ENCODE measurements around the gene TMC4.

GRCh38 chr19:54196536-54196935 is 23.6 kb upstream of the TMC4 start:
- TF ChIP-seq CTCF (conservative IDR thresholded peaks at IDR 0.05; ENCODE audit: low read depth, low read length), result no peak
- no peak for TF ChIP-seq EZH2phosphoT487 (IDR thresholded peaks at IDR 0.05; ENCODE audit: borderline replicate concordance, low read length)

Data from PC-3 (cell line).